Occipital lobe (tissue), 3 donors: ENCODE measurements around the gene ANKRD18A. TPM values are rescaled to one million over a fixed set of nuclear protein-coding genes. Genes with fewer than 3 reads are reported as not detected.
"Not testable (repeated sequence)": the region's sequence is repeated elsewhere in the genome, so short reads cannot be mapped to it uniquely, and the experiment has no call there.

ENCODE experiments used
- DNase-seq: peaks from one replicate; lab custom pipeline; 2025; lab: John Stamatoyannopoulos, UW
- small RNA-seq: library from RNA; depleted of rRNA; stranded (forward); fragments of <200 nt; gene quantifications from one replicate; pipeline ENCODE3, GENCODE V24; 2014
- total RNA-seq: library from RNA; depleted of rRNA; stranded (reverse); fragments of >200 nt; gene quantifications from one replicate; pipeline ENCODE4 v1.2.3, GENCODE V29; 2014

The ANKRD18A gene
- total RNA-seq, 1 donor from 2014 or later: 6.9 TPM

GRCh38 chr9:38546497-38547163 is 73.8 kb downstream of the ANKRD18A start:
- not testable (repeated sequence) for DNase-seq

- not testable (repeated sequence) for DNase-seq
Observed at GRCh38 chr9:38540535-38540934, 79.9 kb downstream of the ANKRD18A start.

GRCh38 chr9:38529317-38529716 is 91.1 kb downstream of the ANKRD18A start:
- no peak for DNase-seq

- DNase-seq: no peak
Observed at GRCh38 chr9:38527503-38527902, 92.9 kb downstream of the ANKRD18A start.

- DNase-seq: no peak
Observed at GRCh38 chr9:38526591-38526990, 93.8 kb downstream of the ANKRD18A start.

GRCh38 chr9:38523121-38523520 is 97.3 kb downstream of the ANKRD18A start:
- no peak for DNase-seq

GRCh38 chr9:38521762-38522161 is 98.6 kb downstream of the ANKRD18A start:
- DNase-seq: no peak

Small RNA genes lying within 50 kb of the gene (small RNA-seq; reads per million reads assigned to genes)
- not detected for gene AL390726.1
- not detected for gene AL390726.2
- not detected for gene AL390726.3
- gene AL390726.4: not detected
- not detected for gene AL390726.5

Other genes starting within 250 kb of the ANKRD18A start
- gene ALDH1B1, start 227.9 kb downstream of the ANKRD18A start, total RNA-seq: 11.9 TPM
- 67.1 TPM for gene IGFBPL1, start 196.1 kb downstream of the ANKRD18A start, total RNA-seq
- gene FAM240B, start 99.5 kb upstream of the ANKRD18A start, total RNA-seq: not detected